ENCODE measurements around the gene CCDC92. TPM values are rescaled to one million over a fixed set of nuclear protein-coding genes. Genes with fewer than 3 reads are reported as not detected.

Gene CCDC92
- total and polyA plus RNA-seq, 10 of the 15 experiments (the other 5 are each of a cell fraction or from before 2014, with no cell fraction given) = 0.53 to 11.8 (median 4.2) TPM

GRCh38 chr12:123995023-123995748, 22.6 kb upstream of the CCDC92 start:
- 43% methylated on average over 7 of the region's 7 CpGs for WGBS (ENCODE audit: insufficient coverage, insufficient replicate concordance, low lambda C conversion rate, missing lambda C conversion rate)
- in situ Hi-C loops (cut with MboI) (no loop called here), intact Hi-C loops (cut with micrococcal nuclease; ENCODE audit: unreplicated experiment) (no loop called here)
- ChIA-PET CTCF (interaction anchor here (2.4 to 4.5 kb wide), 3 partner anchors 8 to 37 kb away, joined by 13 to 18 read pairs (median 16); no protein-coding TSS in a partner anchor), SMC1A (ENCODE audit: uncharacterized antibody, unreplicated experiment) (interaction anchor here (0.9 to 3.1 kb wide), 4 partner anchors 9 to 39 kb away, joined by 3 to 11 read pairs (median 3); no protein-coding TSS in a partner anchor), RAD21 (ENCODE audit: unreplicated experiment) (interaction anchor here (0.6 kb wide), 1 partner anchor 184 kb away, joined by 3 read pairs; no protein-coding TSS in a partner anchor), POLR2A (no interaction called here)
- H3K27ac ChIP-seq (ENCODE audit: control insufficient read depth, insufficient read depth) = no peak overlapping the region
- FAIRE-seq = no peak
- no peak overlapping the region for H2AFZ ChIP-seq (ENCODE audit: control insufficient read depth, low read depth, low read length)
- H3K4me1 ChIP-seq (ENCODE audit: control insufficient read depth, insufficient read depth, low read length) = no peaks in the 10 kb centered on the region
- no peaks in the 10 kb centered on the region for H3K27me3 ChIP-seq (replicated peaks in 1 of 2; ENCODE audit: control insufficient read depth in 2 of 2, insufficient read depth in 2 of 2, low read length in 1 of 2)
- no peaks in the 10 kb centered on the region for H3K79me2 ChIP-seq (ENCODE audit: control insufficient read depth, insufficient read depth, low read length)
- no peak overlapping the region for H3K9ac ChIP-seq (ENCODE audit: control insufficient read depth, insufficient read depth, low read length)
- no peak overlapping the region for H3K4me2 ChIP-seq (ENCODE audit: control insufficient read depth, insufficient read depth)
- DNase-seq (ENCODE audit: low read depth, low spot score) = no peak
- H3K9me3 ChIP-seq (replicated peaks; ENCODE audit: control insufficient read depth, insufficient read depth, low read length) = no peaks in the 10 kb centered on the region
- H3K4me3 ChIP-seq = no peak overlapping the region
- no peak; the same call in 2 of the 3 replicates for ATAC-seq
- no peaks in the 10 kb centered on the region; the same call in 1 of the 2 replicates for H4K20me1 ChIP-seq (ENCODE audit: control insufficient read depth, insufficient read depth)
- TF ChIP-seq NFYB (IDR thresholded peaks at IDR 0.05; ENCODE audit: insufficient read depth, low read depth, low read length) (no peak), MAX (IDR thresholded peaks at IDR 0.05; ENCODE audit: low read depth, low read length) (no peak), RBBP5 (conservative IDR thresholded peaks at IDR 0.05) (no peak), MEF2B (IDR thresholded peaks at IDR 0.05; ENCODE audit: partially characterized antibody, poor library complexity, severe bottlenecking) (no peak), ZNF274 (IDR thresholded peaks at IDR 0.05; ENCODE audit: insufficient read depth, insufficient read length) (no peak), RCOR1 (conservative IDR thresholded peaks at IDR 0.05; ENCODE audit: low read depth, low read length) (no peak), ATF2 (IDR thresholded peaks at IDR 0.05; ENCODE audit: low read length) (no peak), IKZF1 (conservative IDR thresholded peaks at IDR 0.05) (no peak), NR2F1 (conservative IDR thresholded peaks at IDR 0.05) (no peak), POU2F2 (IDR thresholded peaks at IDR 0.05; ENCODE audit: borderline replicate concordance, low read depth, low read length) (no peak), GATAD2B (conservative IDR thresholded peaks at IDR 0.05; ENCODE audit: low read depth) (no peak), CBFB (IDR thresholded peaks at IDR 0.05; ENCODE audit: low read depth) (no peak), SP1 (IDR thresholded peaks at IDR 0.05; ENCODE audit: low read depth, low read length) (no peak)
- peaks cover 4 to 11% of the 10 kb centered on the region in 2 experiments for H3K36me3 ChIP-seq (ENCODE audit: control insufficient read depth in 2 of 2, insufficient read depth in 2 of 2, low read length in 1 of 2)
- no TSS peak for BruUV-seq (replicated peaks)

Measured in GM12878 (cell line).